HG03108 (cell line): ENCODE measurements around the gene MAML3.

ENCODE experiments used
- ATAC-seq: cut with Tn5 transposase; IDR thresholded peaks from one replicate; pipeline ENCODE4 v1.9.1; 2021; ENCODE audit warnings: moderate library complexity; ENCODE audit not compliant: unreplicated experiment

Gene MAML3

DNA sequence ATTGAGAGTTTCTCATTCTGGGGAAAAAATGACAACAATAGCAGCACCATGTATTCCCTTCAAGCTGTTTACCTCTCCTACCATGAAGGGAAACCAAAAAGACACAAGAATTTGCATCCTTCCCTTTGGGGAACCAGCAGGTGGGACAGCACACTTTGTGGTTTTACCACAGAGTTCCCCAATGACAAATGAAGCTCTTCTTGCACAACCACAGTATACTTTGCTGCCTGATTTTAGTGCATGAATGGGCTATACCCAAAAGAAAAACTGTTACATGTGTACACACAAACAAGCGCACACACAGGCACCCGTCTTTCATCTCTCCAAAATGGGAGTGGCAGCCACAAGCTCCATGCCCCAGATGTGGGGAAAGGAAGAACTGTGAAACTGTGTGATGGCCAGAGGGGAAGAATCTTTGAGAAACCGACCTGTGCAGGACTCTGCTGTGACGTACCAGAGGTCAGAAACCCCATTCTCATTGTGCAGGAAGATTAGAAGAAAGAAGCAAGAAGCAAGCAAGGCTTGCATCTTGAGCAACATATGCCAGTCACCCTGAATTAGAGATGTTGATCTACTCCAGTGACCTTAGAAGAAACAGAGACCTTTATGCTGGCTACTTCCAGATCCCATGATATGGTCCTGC is 2.7 kb upstream of the MAML3 start:
- peak; percentile 60 for ATAC-seq

GRCh38 chr4:140154572-140154891 is 548 bp upstream of the MAML3 start:
- ATAC-seq: no peak

- ATAC-seq: no peak
These were observed 616 bp downstream of the MAML3 start for GRCh38 chr4:140153419-140153717.

GRCh38 chr4:140152751-140153418 is 1.1 kb downstream of the MAML3 start:
- ATAC-seq: no peak

- ATAC-seq: no peak
These were observed 1.8 kb downstream of the MAML3 start for GRCh38 chr4:140152013-140152703.

DNA sequence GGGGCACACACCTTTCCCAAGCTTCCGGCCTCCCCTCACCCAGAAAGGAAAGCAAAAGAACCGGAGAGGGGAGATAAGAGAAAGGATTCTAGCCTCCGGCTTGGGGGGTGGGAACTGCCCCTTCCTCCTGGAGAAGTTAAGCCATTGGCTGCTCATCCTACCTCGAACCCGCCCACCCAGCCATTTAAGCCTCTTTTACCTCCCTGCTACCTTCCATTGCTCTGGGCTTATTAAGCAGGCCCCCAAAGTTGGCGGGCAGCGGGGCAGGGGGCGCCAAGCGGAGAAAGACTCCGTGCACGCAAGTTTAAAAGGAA is 2.3 kb downstream of the MAML3 start:
- no peak for ATAC-seq

DNA sequence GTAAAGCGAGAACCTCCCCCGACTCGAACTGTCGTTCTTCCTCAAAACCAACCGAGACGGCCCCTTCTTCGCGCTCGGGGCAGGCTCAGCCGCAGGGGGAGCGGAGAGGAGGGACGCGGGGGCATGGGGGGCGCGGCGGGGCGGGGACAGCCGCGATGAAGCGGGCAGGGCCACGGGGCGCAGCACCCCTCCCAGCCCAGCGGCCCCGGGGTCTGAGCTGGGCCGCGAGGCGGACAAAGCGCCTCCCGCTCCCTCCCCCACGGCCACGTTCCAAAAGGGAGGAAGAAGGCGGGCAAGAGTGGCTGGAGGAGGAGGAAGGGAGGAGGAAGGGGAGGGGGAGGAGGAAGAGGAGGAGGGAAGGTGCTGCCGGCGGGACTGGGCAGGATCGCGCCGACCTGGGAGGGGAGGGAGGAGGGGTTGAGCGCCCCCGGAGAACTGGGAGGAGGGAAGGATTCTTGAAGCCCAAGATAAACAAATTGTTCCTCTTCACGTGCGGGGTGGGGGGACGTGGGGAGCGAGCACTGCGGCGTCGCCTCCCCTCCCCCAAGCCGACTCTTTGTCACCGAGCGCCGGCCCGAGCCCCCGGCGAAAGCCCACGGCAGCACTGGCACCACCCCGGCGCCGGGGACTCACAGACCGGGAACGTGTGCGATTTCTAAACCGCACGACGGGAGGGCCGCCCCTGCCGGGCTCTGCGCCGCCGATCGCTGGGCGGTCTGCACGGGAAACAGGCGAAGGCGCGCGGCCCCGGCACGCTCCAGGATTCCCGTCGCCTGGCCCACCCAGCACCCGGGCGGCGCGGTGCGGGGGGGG is 2.9 kb downstream of the MAML3 start:
- no peak for ATAC-seq

- no peak for ATAC-seq
These were observed 3.4 kb downstream of the MAML3 start for GRCh38 chr4:140150636-140150885.

DNA sequence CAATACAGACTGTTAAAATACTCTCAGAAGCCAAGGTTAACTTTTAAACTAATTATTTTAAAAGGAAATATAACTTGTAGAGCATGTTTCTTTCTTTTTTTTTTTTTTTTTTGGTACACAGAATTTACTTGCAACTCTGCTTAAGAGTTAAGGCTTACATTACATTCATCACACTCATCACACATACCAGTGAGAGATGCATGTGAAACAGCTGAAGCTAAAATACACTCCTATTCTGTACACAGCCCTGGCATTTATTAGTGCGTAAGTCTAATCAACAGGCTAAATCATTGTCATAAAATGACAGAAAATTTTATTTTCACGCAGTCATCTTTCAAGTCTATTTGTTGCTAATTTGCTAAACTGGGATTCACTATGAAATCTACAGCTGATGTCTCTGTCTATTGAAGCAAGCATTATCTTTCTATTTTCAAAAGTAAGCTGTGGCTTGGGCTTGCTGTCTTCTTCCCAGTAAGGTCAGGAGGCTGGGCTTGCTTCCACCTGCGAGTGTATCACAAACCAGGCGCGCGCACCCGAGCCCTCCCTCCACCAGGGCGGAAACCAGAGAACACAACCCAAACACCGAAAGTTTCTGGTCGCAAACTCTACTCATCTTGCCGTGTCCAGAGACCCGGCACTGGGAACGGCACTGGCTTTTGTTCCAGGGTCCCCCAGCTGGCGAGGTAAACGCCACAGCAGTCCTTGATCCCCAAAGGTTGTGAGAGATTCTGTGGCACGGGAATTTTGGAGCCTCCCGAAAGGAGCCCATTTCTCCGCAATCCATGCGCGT is 3.9 kb downstream of the MAML3 start:
- ATAC-seq: no peak

DNA sequence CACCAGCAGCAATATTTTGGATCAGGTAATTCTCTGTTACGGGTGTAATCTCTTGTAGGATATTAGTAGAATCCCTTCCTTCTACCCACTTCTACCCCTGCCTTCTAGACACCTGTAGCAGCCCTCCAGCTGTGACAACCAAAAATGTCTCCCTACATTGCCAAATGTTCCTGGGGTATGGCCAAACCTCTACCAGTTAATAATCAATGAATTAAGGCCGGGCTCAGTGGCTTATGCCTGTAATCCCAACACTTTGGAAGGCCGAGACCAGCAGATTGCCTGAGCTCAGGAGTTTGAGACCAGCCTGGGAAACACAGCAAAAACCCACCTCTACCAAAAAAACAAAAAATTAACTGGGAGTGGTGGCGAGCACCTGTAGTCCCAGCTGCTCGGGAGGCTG is 9.9 kb downstream of the MAML3 start:
- no peak for ATAC-seq

- no peak for ATAC-seq
These were observed 12.7 kb downstream of the MAML3 start for GRCh38 chr4:140141210-140141835.

- no peak for ATAC-seq
These were observed 13.4 kb downstream of the MAML3 start for GRCh38 chr4:140140566-140140965.

DNA sequence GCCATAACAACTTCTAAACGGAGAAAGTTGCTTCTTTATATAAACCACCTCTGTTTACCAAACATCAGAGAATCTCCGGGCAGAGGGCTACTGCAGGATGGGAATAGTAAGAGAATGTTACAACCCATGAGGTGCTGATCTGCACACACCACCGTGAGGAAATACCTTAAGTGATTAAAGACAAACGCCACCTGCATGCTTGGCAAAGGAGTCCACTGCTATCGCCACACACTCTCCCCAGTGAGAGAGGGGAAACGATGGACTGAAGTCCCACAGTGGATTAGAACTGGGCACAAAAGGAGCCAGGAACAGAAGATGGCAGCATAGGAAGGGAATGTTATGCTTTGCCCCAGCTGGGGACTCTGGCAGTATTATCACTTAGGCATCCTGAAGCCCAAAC is 15.6 kb downstream of the MAML3 start:
- no peak for ATAC-seq

DNA sequence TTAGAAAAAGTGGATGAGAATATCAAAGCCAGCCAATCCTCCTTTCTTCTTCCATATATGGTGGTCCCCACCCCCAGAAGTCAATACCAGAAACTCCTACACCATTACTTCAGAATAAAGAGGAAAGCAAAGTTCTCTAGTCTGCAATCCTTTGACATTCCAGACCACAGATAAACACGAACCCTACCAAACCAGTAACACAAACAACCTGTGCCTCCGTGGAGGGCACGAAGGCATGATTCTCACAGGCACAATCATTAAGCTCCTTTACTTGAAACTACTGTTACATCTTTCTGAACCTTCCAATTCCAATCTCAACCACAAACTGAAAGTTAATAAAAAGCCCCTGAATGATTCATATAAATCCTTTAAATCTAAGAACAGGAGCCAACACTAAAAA is 16.3 kb downstream of the MAML3 start:
- no peak for ATAC-seq

- no peak for ATAC-seq
These were observed 17.5 kb downstream of the MAML3 start for GRCh38 chr4:140136509-140136908.

GRCh38 chr4:140135529-140136088 is 18.4 kb downstream of the MAML3 start:
- no peak for ATAC-seq

- ATAC-seq: no peak
These were observed 19.1 kb downstream of the MAML3 start for GRCh38 chr4:140134746-140135425.

DNA sequence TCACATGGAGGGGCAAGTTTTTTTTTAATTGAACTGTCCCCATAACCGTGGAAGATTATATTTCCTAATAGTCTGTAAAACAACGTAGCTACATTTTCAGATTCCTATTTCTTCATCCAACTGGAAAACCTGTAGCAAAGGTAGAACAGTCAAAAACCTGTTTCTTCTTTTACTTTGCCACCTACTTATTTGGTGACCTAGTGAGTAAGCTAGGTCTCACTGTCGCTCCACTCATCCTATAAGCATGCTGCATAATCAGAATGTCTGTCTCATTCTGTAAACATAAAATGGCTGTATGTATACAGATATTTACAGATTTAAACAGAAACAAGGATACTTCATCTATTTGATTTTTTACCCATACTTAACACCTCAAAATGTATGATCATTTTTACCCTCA is 20.4 kb downstream of the MAML3 start:
- no peak for ATAC-seq

DNA sequence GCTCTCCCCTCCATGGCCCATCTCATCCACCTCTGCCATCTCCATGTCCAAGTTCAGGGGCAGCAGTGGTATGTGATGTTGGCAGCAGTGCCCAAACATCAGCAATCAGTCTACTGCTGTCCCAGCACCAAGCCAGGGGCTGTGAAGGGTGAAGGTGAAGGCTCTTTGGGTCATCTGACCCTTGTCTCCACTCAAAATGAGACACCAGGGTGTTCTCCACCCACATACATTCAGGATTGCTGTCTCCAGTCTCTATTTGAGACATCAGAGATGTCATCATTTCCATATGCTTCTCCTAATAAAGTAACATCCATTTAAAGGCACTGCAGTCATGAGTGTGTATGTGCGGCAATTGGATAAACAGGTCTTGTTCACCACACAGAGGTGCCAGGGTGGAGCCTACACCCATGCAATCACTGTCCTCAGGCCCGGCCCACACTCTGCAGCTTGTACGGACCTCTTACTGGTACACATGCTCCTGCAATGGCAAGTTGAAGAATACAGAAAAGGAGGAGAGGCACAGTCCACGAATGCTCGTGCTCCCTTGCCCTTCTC is 22.2 kb downstream of the MAML3 start:
- ATAC-seq: no peak

GRCh38 chr4:140130677-140131076 is 23.3 kb downstream of the MAML3 start:
- no peak for ATAC-seq
